Cardiac fibroblast (primary cell): Measurements from ENCODE around the gene PBX2.

Experiments used
- DNase-seq, 2 donors: peaks; one replicate each; pipeline versions ENCODE4 v3.0.0 to v3.0.0-alpha.2; 2010; ENCODE audit warnings: low read depth in 2 of 2
- H3K4me3 ChIP-seq, 2 donors: replicated peaks in 1 of 2; 1 replicate in 1 of 2; 2 replicates in 1 of 2; pipeline ENCODE4 v1.5.1; 2011; ENCODE audit warnings: low read depth in 2 of 2, low read length in 2 of 2, mild to moderate bottlenecking in 2 of 2, moderate library complexity in 1 of 2
- CTCF ChIP-seq: IDR thresholded peaks from one replicate; pipeline ENCODE4 v1.5.1; 2011; ENCODE audit warnings: low read depth, mild to moderate bottlenecking, low read length, inconsistent platforms

Gene PBX2, protein sequence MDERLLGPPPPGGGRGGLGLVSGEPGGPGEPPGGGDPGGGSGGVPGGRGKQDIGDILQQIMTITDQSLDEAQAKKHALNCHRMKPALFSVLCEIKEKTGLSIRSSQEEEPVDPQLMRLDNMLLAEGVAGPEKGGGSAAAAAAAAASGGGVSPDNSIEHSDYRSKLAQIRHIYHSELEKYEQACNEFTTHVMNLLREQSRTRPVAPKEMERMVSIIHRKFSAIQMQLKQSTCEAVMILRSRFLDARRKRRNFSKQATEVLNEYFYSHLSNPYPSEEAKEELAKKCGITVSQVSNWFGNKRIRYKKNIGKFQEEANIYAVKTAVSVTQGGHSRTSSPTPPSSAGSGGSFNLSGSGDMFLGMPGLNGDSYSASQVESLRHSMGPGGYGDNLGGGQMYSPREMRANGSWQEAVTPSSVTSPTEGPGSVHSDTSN

GRCh38 chr6:32190054-32190851 lies at the start of gene PBX2:
Gene PBX2, minus strand, starts transcription at chr6:32190202. Its CDS starts 287 bp downstream, at chr6:32189915.
- peak within 1 kb of the TSS; percentile 67 to 70 for H3K4me3 ChIP-seq
- TF ChIP-seq CTCF, result no peak
- peak; percentile 91 to 96 for DNase-seq

DNA sequence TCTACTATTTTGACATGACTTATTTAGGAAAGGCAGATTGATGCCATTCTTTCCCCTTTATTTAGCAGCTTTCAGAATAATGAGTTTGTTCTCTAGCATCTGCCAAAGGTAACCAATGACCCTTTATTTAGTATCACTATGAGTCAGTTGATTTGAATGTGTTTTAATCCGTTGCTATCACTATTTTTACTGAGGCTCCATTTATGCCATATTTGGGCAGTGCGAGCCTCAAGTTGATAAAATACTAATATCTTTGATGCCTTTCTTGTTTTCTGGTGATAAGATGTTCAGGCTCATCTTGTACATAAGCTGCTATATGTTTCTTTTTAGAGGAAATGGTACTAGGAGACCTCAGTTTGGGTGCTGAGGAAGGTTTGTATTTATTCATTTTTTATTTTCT lies 49.5 kb upstream of the PBX2 start:
- H3K4me3 ChIP-seq, result no peak overlapping the region
- no peak for DNase-seq
- no peak for TF ChIP-seq CTCF

GRCh38 chr6:32234934-32235333 lies 44.9 kb upstream of the PBX2 start:
- DNase-seq, result no peak
- no peak for TF ChIP-seq CTCF
- H3K4me3 ChIP-seq, result no peak overlapping the region

DNA sequence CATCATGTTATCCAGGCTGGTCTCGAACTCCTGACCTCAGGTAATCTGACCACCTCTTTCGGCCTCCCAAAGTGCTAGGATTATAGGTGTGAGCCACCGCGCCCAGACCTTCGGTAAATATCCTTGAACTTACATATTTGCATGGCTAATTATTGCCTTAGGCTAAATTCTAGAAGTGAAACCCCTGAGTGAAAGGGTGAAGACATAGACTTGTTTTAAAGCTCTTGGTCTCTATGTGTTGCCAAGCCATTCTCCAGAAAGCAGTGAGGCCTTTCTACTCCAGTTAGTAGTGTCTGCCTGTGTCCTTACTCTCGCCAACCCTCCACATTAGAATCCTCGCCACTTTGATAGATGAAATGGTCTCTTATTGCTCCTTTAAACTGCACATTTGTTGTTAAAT lies 36.4 kb upstream of the PBX2 start:
- H3K4me3 ChIP-seq, result no peak overlapping the region
- TF ChIP-seq CTCF, result no peak
- no peak for DNase-seq

DNA sequence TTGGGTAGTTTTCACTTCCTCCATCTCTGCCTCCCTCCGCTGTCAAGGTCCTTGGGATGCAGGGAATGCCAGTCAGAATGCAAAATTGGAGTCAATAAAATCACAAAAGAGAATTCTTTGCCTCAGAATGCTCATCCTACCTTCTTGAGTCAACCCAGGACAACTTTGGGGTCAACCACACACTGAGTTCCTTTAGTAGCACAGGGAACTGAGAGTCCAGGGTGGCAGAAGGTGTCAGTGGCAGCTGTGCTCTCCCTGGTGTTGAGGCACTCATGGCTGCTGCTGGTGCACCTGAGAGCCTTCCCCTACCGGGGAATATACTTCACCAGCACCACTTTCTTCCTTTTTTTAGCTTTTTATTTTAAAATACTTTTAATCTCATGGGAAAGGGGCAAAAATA lies 34.7 kb upstream of the PBX2 start:
- DNase-seq, result no peak
- no peak for TF ChIP-seq CTCF
- no peak overlapping the region for H3K4me3 ChIP-seq

DNA sequence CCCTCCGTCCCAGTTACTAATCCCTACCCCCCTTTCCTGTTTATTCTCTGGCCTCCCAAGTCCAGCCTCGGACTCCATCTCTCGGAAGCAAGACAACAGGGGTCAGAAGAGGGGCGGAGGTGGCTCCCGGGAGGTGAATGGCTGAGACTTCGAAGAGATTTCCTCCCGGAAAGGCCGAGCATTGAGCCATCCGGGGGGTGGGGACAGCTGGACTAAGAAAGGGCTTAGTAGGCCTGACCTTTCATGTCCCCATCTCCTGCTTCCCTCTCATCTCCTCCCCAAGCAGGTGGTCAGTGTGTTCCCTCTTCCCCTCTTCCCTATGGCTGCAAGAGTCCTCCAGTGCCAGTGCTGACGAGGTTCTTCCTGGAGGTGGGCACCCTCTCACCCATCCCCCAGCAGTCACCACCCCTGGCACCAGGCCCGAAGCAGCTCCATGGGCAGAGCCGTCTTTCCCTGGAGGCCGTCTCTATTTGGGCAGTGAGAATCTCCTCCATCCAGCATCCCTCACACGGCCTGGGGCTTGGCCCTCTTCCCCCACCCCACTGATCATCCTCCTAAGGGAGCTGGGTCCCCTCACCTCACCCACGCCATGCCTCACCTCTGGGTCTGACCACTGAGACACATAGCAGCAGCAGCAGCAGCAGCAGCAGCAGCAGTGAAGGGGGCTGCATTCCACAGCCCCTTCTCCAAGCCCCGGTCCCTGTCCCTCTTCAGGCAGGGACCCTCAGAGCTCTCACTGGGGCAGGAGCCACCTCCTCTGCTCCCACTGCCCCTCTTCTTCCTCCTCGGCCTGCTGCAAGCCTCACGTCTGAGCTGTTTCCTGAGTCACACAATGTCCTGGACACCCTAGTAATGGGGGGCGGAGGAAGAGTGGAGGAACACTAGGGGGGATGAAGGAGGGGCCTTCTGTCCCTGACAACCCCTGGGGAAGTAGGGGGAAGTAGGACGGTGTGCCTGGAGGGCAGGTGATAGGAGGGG lies 33.5 kb upstream of the PBX2 start, which contains the start of gene NOTCH4:
TSS of gene NOTCH4 (minus strand) at position 810 of the 978 bp plus-strand sequence. CDS start at position 671, 139 bp downstream.
- no peak for DNase-seq
- no peak for TF ChIP-seq CTCF
- no peak within 1 kb of the TSS for H3K4me3 ChIP-seq
